ENCODE data around the gene RFT1. TPM values are rescaled to one million over a fixed set of nuclear protein-coding genes. Genes with fewer than 3 reads are reported as not detected.
A peak's percentile ranks its signal among the peaks of the same experiment; 100 is the strongest.
"Not testable (repeated sequence)": the region's sequence is repeated elsewhere in the genome, so short reads cannot be mapped to it uniquely, and the experiment has no call there.

The RFT1 gene
- total RNA-seq, 1 donor from 2014 or later: 6.1 TPM

GRCh38 chr3:53073553-53074365 lies 56.5 kb downstream of the RFT1 start:
- no peak for DNase-seq (ENCODE audit: low spot score in 2 of 2)
- no peak for FAIRE-seq

GRCh38 chr3:53072653-53073552 lies 57.3 kb downstream of the RFT1 start:
- no peak for FAIRE-seq
- peak; percentile 40 to 78 for DNase-seq (ENCODE audit: low spot score in 2 of 2)

- DNase-seq (ENCODE audit: low spot score in 2 of 2) (no peak), FAIRE-seq (no peak)
These were observed 58.3 kb downstream of the RFT1 start for GRCh38 chr3:53071882-53072431.

GRCh38 chr3:53069422-53070068 lies 60.7 kb downstream of the RFT1 start:
- FAIRE-seq (no peak), DNase-seq (ENCODE audit: low spot score in 2 of 2) (no peak)

- FAIRE-seq (no peak), DNase-seq (ENCODE audit: low spot score in 2 of 2) (no peak)
These were observed 62.1 kb downstream of the RFT1 start for GRCh38 chr3:53068176-53068575.

GRCh38 chr3:53067567-53067966 lies 62.7 kb downstream of the RFT1 start:
- no peak for DNase-seq (ENCODE audit: low spot score in 2 of 2)
- no peak for FAIRE-seq

GRCh38 chr3:53065841-53066480 lies 64.3 kb downstream of the RFT1 start:
- no peak for FAIRE-seq

GRCh38 chr3:53062905-53063304 lies 67.3 kb downstream of the RFT1 start:
- DNase-seq (ENCODE audit: low spot score in 2 of 2) (no peak), FAIRE-seq (peak; percentile 3)

More at GRCh38 chr3:53065841-53066480, 64.3 kb downstream of the RFT1 start:
- no peak for DNase-seq (ENCODE audit: low spot score in 2 of 2)

- DNase-seq (ENCODE audit: low spot score in 2 of 2): no peak
- FAIRE-seq: no peak
These were observed 73.8 kb downstream of the RFT1 start for GRCh38 chr3:53056442-53056841.

GRCh38 chr3:53054233-53054632 lies 76.0 kb downstream of the RFT1 start:
- DNase-seq (ENCODE audit: low spot score in 2 of 2); FAIRE-seq: not testable (repeated sequence)

GRCh38 chr3:53051929-53052328 lies 78.3 kb downstream of the RFT1 start:
- DNase-seq (ENCODE audit: low spot score in 2 of 2): no peak
- no peak for FAIRE-seq

GRCh38 chr3:53049987-53050386 lies 80.2 kb downstream of the RFT1 start:
- DNase-seq (ENCODE audit: low spot score in 2 of 2): no peak
- no peak for FAIRE-seq

GRCh38 chr3:53046171-53047170 lies 83.8 kb downstream of the RFT1 start:
- no peak for FAIRE-seq
- DNase-seq (ENCODE audit: low spot score in 2 of 2): peak; percentile 62

GRCh38 chr3:53045518-53046170 lies 84.6 kb downstream of the RFT1 start, which contains the start of gene SFMBT1:
TSS of gene SFMBT1 (minus strand) at chr3:53046073. CDS start at chr3:52969128, 76,945 bp downstream.
- no peak for FAIRE-seq
- DNase-seq (ENCODE audit: low spot score in 2 of 2): peak; percentile 88 to 92

- FAIRE-seq (no peak), DNase-seq (ENCODE audit: low spot score in 2 of 2) (peak; percentile 88 to 95)
These were observed 85.3 kb downstream of the RFT1 start for GRCh38 chr3:53044711-53045517.

- DNase-seq (ENCODE audit: low spot score in 2 of 2): no peak
- no peak for FAIRE-seq
These were observed 85.9 kb downstream of the RFT1 start for GRCh38 chr3:53044371-53044710.

- DNase-seq (ENCODE audit: low spot score in 2 of 2) (no peak), FAIRE-seq (no peak)
These were observed 86.5 kb downstream of the RFT1 start for GRCh38 chr3:53043738-53044137.

Data from frontal cortex (tissue), 4 donors.